ENCODE measurements around the gene DTD2. TPM values are rescaled to one million over a fixed set of nuclear protein-coding genes. Genes with fewer than 3 reads are reported as not detected.

DTD2 gene
- total RNA-seq, result 29.5 TPM

GRCh38 chr14:31456841-31457664 is at the start of gene DTD2:
DTD2 (minus strand) TSS chr14:31457506; CDS start chr14:31457393, 113 bp downstream.

GRCh38 chr14:31487886-31488285 is 30.6 kb upstream of the DTD2 start, which contains the start of gene GPR33:
GPR33 (minus strand) TSS chr14:31488039; CDS start chr14:31483965, 4,074 bp downstream.

GRCh38 chr14:31420319-31421111 is 36.8 kb downstream of the DTD2 start, which contains the start of gene HEATR5A:
HEATR5A (minus strand) TSS chr14:31420550; CDS start chr14:31402975, 17,575 bp downstream.

Other genes starting within 250 kb of the DTD2 start
- 232 TPM for gene HECTD1, start 249.7 kb downstream of the DTD2 start, total RNA-seq
- 25.0 TPM for gene HEATR5A, start 37.0 kb downstream of the DTD2 start, total RNA-seq
- gene GPR33, start 30.5 kb upstream of the DTD2 start, total RNA-seq, result not detected
- 26.6 TPM for gene NUBPL, start 103.9 kb upstream of the DTD2 start, total RNA-seq